Measurements from ENCODE around the gene AP4M1.

Gene AP4M1

GRCh38 chr7:100095289-100095688 lies 6.2 kb upstream of the AP4M1 start:
- H3K4me3 ChIP-seq (ENCODE audit: low read length in 2 of 2), result no peak overlapping the region
- no peaks in the 10 kb centered on the region for H3K27me3 ChIP-seq (ENCODE audit: control insufficient read depth in 3 of 3, insufficient read depth in 3 of 3, low read depth in 1 of 3, low read length in 3 of 3)
- DNase-seq (ENCODE audit: low spot score), result no peak
- no peak overlapping the region for H4K91ac ChIP-seq (ENCODE audit: low read depth, low read length, poor library complexity)
- no peak overlapping the region for H2BK5ac ChIP-seq (ENCODE audit: low read length)
- H3K4me2 ChIP-seq (ENCODE audit: insufficient read depth, low read length, poor library complexity, severe bottlenecking), result no peak overlapping the region
- H2BK120ac ChIP-seq (ENCODE audit: low read depth, low read length), result no peak overlapping the region
- no peak overlapping the region for H3K27ac ChIP-seq (replicated peaks; ENCODE audit: low read length)
- no peak overlapping the region for H3K23ac ChIP-seq (ENCODE audit: low read depth, low read length, poor library complexity)
- H2AFZ ChIP-seq (ENCODE audit: low read length), result no peak overlapping the region
- no peak overlapping the region for H3K18ac ChIP-seq (ENCODE audit: low read length)
- peaks cover 82 to 99% of the 10 kb centered on the region in 2 donors for H3K36me3 ChIP-seq (replicated peaks in 1 of 2; ENCODE audit: control insufficient read depth in 2 of 2, insufficient read depth in 2 of 2, low read length in 2 of 2)
- H4K8ac ChIP-seq (ENCODE audit: low read depth, low read length), result no peak overlapping the region
- H2BK12ac ChIP-seq (ENCODE audit: low read length), result no peak overlapping the region
- H2BK15ac ChIP-seq (ENCODE audit: low read length), result no peak overlapping the region
- H3K14ac ChIP-seq (ENCODE audit: low read length), result no peak overlapping the region
- H2AK5ac ChIP-seq (ENCODE audit: low read depth, low read length), result no peak overlapping the region
- peaks cover 14% of the 10 kb centered on the region for H3K79me1 ChIP-seq (ENCODE audit: low read depth, low read length)
- H3K9me3 ChIP-seq (replicated peaks in 1 of 2; ENCODE audit: control insufficient read depth in 2 of 2, insufficient read depth in 1 of 2, low read depth in 1 of 2, low read length in 2 of 2), result no peaks in the 10 kb centered on the region
- H3K4ac ChIP-seq (ENCODE audit: low read length), result no peak overlapping the region
- H3K9ac ChIP-seq (ENCODE audit: low read depth, low read length, poor library complexity), result no peak overlapping the region
- peaks cover 6 to 9% of the 10 kb centered on the region in 2 donors for H3K4me1 ChIP-seq (ENCODE audit: control insufficient read depth in 2 of 2, insufficient read depth in 1 of 2, low read depth in 1 of 2, low read length in 2 of 2)
- no CpG with 5 or more reads among the region's 9 CpGs for WGBS, 2 donors (ENCODE audit: extremely low coverage in 2 of 2, insufficient read length in 2 of 2, insufficient replicate concordance in 1 of 2)

- H2AFZ ChIP-seq (ENCODE audit: low read length), result no peak overlapping the region
- peak overlapping the region; percentile 17 for H2AK5ac ChIP-seq (ENCODE audit: low read depth, low read length)
- no peak for DNase-seq (ENCODE audit: low spot score)
- H3K4me2 ChIP-seq (ENCODE audit: insufficient read depth, low read length, poor library complexity, severe bottlenecking), result no peak overlapping the region
- no peaks in the 10 kb centered on the region for H3K9me3 ChIP-seq (replicated peaks in 1 of 2; ENCODE audit: control insufficient read depth in 2 of 2, insufficient read depth in 1 of 2, low read depth in 1 of 2, low read length in 2 of 2)
- H2BK15ac ChIP-seq (ENCODE audit: low read length), result no peak overlapping the region
- peaks cover 6 to 9% of the 10 kb centered on the region in 2 donors for H3K4me1 ChIP-seq (ENCODE audit: control insufficient read depth in 2 of 2, insufficient read depth in 1 of 2, low read depth in 1 of 2, low read length in 2 of 2)
- no CpG with 5 or more reads among the region's 17 CpGs for WGBS, 2 donors (ENCODE audit: extremely low coverage in 2 of 2, insufficient read length in 2 of 2, insufficient replicate concordance in 1 of 2)
- H3K4me3 ChIP-seq (ENCODE audit: low read length in 2 of 2), result no peak overlapping the region
- no peak overlapping the region for H3K18ac ChIP-seq (ENCODE audit: low read length)
- peaks cover 14% of the 10 kb centered on the region for H3K79me1 ChIP-seq (ENCODE audit: low read depth, low read length)
- H3K23ac ChIP-seq (ENCODE audit: low read depth, low read length, poor library complexity), result peak overlapping the region; percentile 86
- no peak overlapping the region for H4K91ac ChIP-seq (ENCODE audit: low read depth, low read length, poor library complexity)
- no peak overlapping the region for H2BK120ac ChIP-seq (ENCODE audit: low read depth, low read length)
- H3K27ac ChIP-seq (replicated peaks; ENCODE audit: low read length), result no peak overlapping the region
- H3K9ac ChIP-seq (ENCODE audit: low read depth, low read length, poor library complexity), result peak overlapping the region; percentile 83
- H4K8ac ChIP-seq (ENCODE audit: low read depth, low read length), result no peak overlapping the region
- peaks cover 78 to 95% of the 10 kb centered on the region in 2 donors for H3K36me3 ChIP-seq (replicated peaks in 1 of 2; ENCODE audit: control insufficient read depth in 2 of 2, insufficient read depth in 2 of 2, low read length in 2 of 2)
- H3K14ac ChIP-seq (ENCODE audit: low read length), result no peak overlapping the region
- no peaks in the 10 kb centered on the region for H3K27me3 ChIP-seq (ENCODE audit: control insufficient read depth in 3 of 3, insufficient read depth in 3 of 3, low read depth in 1 of 3, low read length in 3 of 3)
- no peak overlapping the region for H3K4ac ChIP-seq (ENCODE audit: low read length)
- H2BK5ac ChIP-seq (ENCODE audit: low read length), result no peak overlapping the region
- no peak overlapping the region for H2BK12ac ChIP-seq (ENCODE audit: low read length)
Measured at GRCh38 chr7:100095704-100096103, 5.7 kb upstream of the AP4M1 start.

DNA sequence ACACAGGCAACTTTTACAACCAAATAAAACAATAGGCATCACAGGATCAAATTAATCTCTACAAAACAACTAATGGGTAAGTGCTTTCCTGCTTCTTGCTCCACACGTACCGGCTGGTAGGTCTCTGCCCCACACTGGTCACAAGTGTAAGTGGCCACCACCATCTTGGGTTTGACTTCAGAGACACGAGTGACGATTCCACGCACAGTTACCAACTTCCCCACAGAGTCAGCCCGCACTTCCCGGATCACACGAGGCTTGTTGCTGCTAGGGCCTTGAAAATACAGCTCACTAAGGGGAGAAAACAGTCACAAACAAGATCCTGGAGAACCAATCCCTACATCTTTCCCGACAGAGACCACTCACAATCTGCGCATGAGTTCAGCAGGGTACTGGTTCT lies 2.5 kb upstream of the AP4M1 start:
- H2BK5ac ChIP-seq (ENCODE audit: low read length), result no peak overlapping the region
- no CpG with 5 or more reads among the region's 10 CpGs for WGBS, 2 donors (ENCODE audit: extremely low coverage in 2 of 2, insufficient read length in 2 of 2, insufficient replicate concordance in 1 of 2)
- no peak overlapping the region for H3K18ac ChIP-seq (ENCODE audit: low read length)
- peak overlapping the region; percentile 37 for H3K9ac ChIP-seq (ENCODE audit: low read depth, low read length, poor library complexity)
- H3K27me3 ChIP-seq (ENCODE audit: control insufficient read depth in 3 of 3, insufficient read depth in 3 of 3, low read depth in 1 of 3, low read length in 3 of 3), result no peaks in the 10 kb centered on the region
- H3K4ac ChIP-seq (ENCODE audit: low read length), result no peak overlapping the region
- H3K4me3 ChIP-seq (ENCODE audit: low read length in 2 of 2), result peak overlapping the region in 1 of 2 donors; percentile 99
- H3K4me1 ChIP-seq (ENCODE audit: control insufficient read depth in 2 of 2, insufficient read depth in 1 of 2, low read depth in 1 of 2, low read length in 2 of 2), result peaks cover 10 to 20% of the 10 kb centered on the region in 2 donors
- no peak overlapping the region for H2BK120ac ChIP-seq (ENCODE audit: low read depth, low read length)
- no peak overlapping the region for H3K4me2 ChIP-seq (ENCODE audit: insufficient read depth, low read length, poor library complexity, severe bottlenecking)
- peaks cover 10% of the 10 kb centered on the region for H3K79me1 ChIP-seq (ENCODE audit: low read depth, low read length)
- no peak overlapping the region for H2BK12ac ChIP-seq (ENCODE audit: low read length)
- DNase-seq (ENCODE audit: low spot score), result no peak
- no peak overlapping the region for H4K91ac ChIP-seq (ENCODE audit: low read depth, low read length, poor library complexity)
- no peaks in the 10 kb centered on the region for H3K9me3 ChIP-seq (replicated peaks in 1 of 2; ENCODE audit: control insufficient read depth in 2 of 2, insufficient read depth in 1 of 2, low read depth in 1 of 2, low read length in 2 of 2)
- H3K14ac ChIP-seq (ENCODE audit: low read length), result no peak overlapping the region
- no peak overlapping the region for H2BK15ac ChIP-seq (ENCODE audit: low read length)
- H3K27ac ChIP-seq (replicated peaks; ENCODE audit: low read length), result no peak overlapping the region
- H4K8ac ChIP-seq (ENCODE audit: low read depth, low read length), result no peak overlapping the region
- H3K36me3 ChIP-seq (replicated peaks in 1 of 2; ENCODE audit: control insufficient read depth in 2 of 2, insufficient read depth in 2 of 2, low read length in 2 of 2), result peaks cover 54 to 71% of the 10 kb centered on the region in 2 donors
- H2AK5ac ChIP-seq (ENCODE audit: low read depth, low read length), result no peak overlapping the region
- no peak overlapping the region for H2AFZ ChIP-seq (ENCODE audit: low read length)
- H3K23ac ChIP-seq (ENCODE audit: low read depth, low read length, poor library complexity), result no peak overlapping the region

- no peak overlapping the region for H3K14ac ChIP-seq (ENCODE audit: low read length)
- no peak overlapping the region for H2AFZ ChIP-seq (ENCODE audit: low read length)
- WGBS, 2 donors (ENCODE audit: extremely low coverage in 2 of 2, insufficient read length in 2 of 2, insufficient replicate concordance in 1 of 2), result no CpG with 5 or more reads among the region's 12 CpGs
- H2BK15ac ChIP-seq (ENCODE audit: low read length), result no peak overlapping the region
- peak overlapping the region; percentile 68 for H2AK5ac ChIP-seq (ENCODE audit: low read depth, low read length)
- H3K4me1 ChIP-seq (ENCODE audit: control insufficient read depth in 2 of 2, insufficient read depth in 1 of 2, low read depth in 1 of 2, low read length in 2 of 2), result peaks cover 10 to 20% of the 10 kb centered on the region in 2 donors
- no peak overlapping the region for H3K4ac ChIP-seq (ENCODE audit: low read length)
- H3K27ac ChIP-seq (replicated peaks; ENCODE audit: low read length), result no peak overlapping the region
- no peak for DNase-seq (ENCODE audit: low spot score)
- peaks cover 8% of the 10 kb centered on the region for H3K79me1 ChIP-seq (ENCODE audit: low read depth, low read length)
- H3K9me3 ChIP-seq (replicated peaks in 1 of 2; ENCODE audit: control insufficient read depth in 2 of 2, insufficient read depth in 1 of 2, low read depth in 1 of 2, low read length in 2 of 2), result no peaks in the 10 kb centered on the region
- no peak overlapping the region for H4K8ac ChIP-seq (ENCODE audit: low read depth, low read length)
- peak overlapping the region; percentile 63 for H3K4me2 ChIP-seq (ENCODE audit: insufficient read depth, low read length, poor library complexity, severe bottlenecking)
- H3K9ac ChIP-seq (ENCODE audit: low read depth, low read length, poor library complexity), result peak overlapping the region; percentile 53
- no peak overlapping the region for H3K18ac ChIP-seq (ENCODE audit: low read length)
- H2BK12ac ChIP-seq (ENCODE audit: low read length), result no peak overlapping the region
- peaks cover 50 to 69% of the 10 kb centered on the region in 2 donors for H3K36me3 ChIP-seq (replicated peaks in 1 of 2; ENCODE audit: control insufficient read depth in 2 of 2, insufficient read depth in 2 of 2, low read length in 2 of 2)
- H3K27me3 ChIP-seq (ENCODE audit: control insufficient read depth in 3 of 3, insufficient read depth in 3 of 3, low read depth in 1 of 3, low read length in 3 of 3), result no peaks in the 10 kb centered on the region
- H3K23ac ChIP-seq (ENCODE audit: low read depth, low read length, poor library complexity), result peak overlapping the region; percentile 16
- no peak overlapping the region for H2BK5ac ChIP-seq (ENCODE audit: low read length)
- H4K91ac ChIP-seq (ENCODE audit: low read depth, low read length, poor library complexity), result no peak overlapping the region
- peak overlapping the region; percentile 99 for H3K4me3 ChIP-seq (ENCODE audit: low read length in 2 of 2)
- H2BK120ac ChIP-seq (ENCODE audit: low read depth, low read length), result no peak overlapping the region
Measured at GRCh38 chr7:100099452-100099851, 2.0 kb upstream of the AP4M1 start.

All from neuronal stem cell (in vitro differentiated cells).